Measurements from ENCODE around the gene DOCK8. TPM values are rescaled to one million over a fixed set of nuclear protein-coding genes. Genes with fewer than 3 reads are reported as not detected.

DOCK8 gene
- total RNA-seq, 1 experiment from 2014 or later = 15.2 TPM

GRCh38 chr9:304106-304505, 89.4 kb downstream of the DOCK8 start:
- DNase-seq = no peak
- Histone ChIP-seq H3K4me3 (ENCODE audit: low read depth, low read length) (no peak overlapping the region), H3K4me1 (no peaks in the 10 kb centered on the region), H3K27me3 (replicated peaks; ENCODE audit: control insufficient read depth, insufficient read depth, low read length) (no peaks in the 10 kb centered on the region), H3K9me3 (no peaks in the 10 kb centered on the region), H3K36me3 (ENCODE audit: control insufficient read depth, insufficient read depth, low read length) (no peaks in the 10 kb centered on the region)
- Mint-ChIP-seq H3K4me1 (ENCODE audit: low read depth, unreplicated experiment) (no peaks in the 10 kb centered on the region), H3K9me3 (ENCODE audit: unreplicated experiment) (no peaks in the 10 kb centered on the region), H3K36me3 (ENCODE audit: insufficient read depth, unreplicated experiment) (no peaks in the 10 kb centered on the region), H3K27ac (ENCODE audit: unreplicated experiment) (peak overlapping the region; percentile 21), H3K27me3 (ENCODE audit: insufficient read depth, unreplicated experiment) (no peaks in the 10 kb centered on the region), H3K4me3 (ENCODE audit: unreplicated experiment) (no peak overlapping the region)
- no TSS peak for BruUV-seq (replicated peaks)
- intact Hi-C loops (cut with micrococcal nuclease; ENCODE audit: unreplicated experiment) = no loop called here
- no peak for TF ChIP-seq CTCF (IDR thresholded peaks at IDR 0.05; ENCODE audit: insufficient read depth in 1 of 2, low read depth in 1 of 2, low read length in 1 of 2, severe bottlenecking in 1 of 2, unreplicated experiment in 1 of 2)
- ChIA-PET CTCF (no interaction called here), POLR2A (no interaction called here)

GRCh38 chr9:304519-305185, 90.0 kb downstream of the DOCK8 start:
- DNase-seq = no peak

GRCh38 chr9:306907-307306, 92.2 kb downstream of the DOCK8 start:
- H3K36me3 Mint-ChIP-seq (ENCODE audit: insufficient read depth, unreplicated experiment) = no peaks in the 10 kb centered on the region
- H3K27me3 Mint-ChIP-seq (ENCODE audit: insufficient read depth, unreplicated experiment) = no peaks in the 10 kb centered on the region
- Histone ChIP-seq H3K4me1 (no peaks in the 10 kb centered on the region), H3K9me3 (no peaks in the 10 kb centered on the region), H3K27me3 (replicated peaks; ENCODE audit: control insufficient read depth, insufficient read depth, low read length) (no peaks in the 10 kb centered on the region), H3K4me3 (ENCODE audit: low read depth, low read length) (no peak overlapping the region), H3K36me3 (ENCODE audit: control insufficient read depth, insufficient read depth, low read length) (no peaks in the 10 kb centered on the region)
- intact Hi-C loops (cut with micrococcal nuclease; ENCODE audit: unreplicated experiment) = no loop called here
- TF ChIP-seq CTCF (IDR thresholded peaks at IDR 0.05; ENCODE audit: insufficient read depth in 1 of 2, low read depth in 1 of 2, low read length in 1 of 2, severe bottlenecking in 1 of 2, unreplicated experiment in 1 of 2) = no peak
- H3K4me1 Mint-ChIP-seq (ENCODE audit: low read depth, unreplicated experiment) = no peaks in the 10 kb centered on the region
- H3K4me3 Mint-ChIP-seq (ENCODE audit: unreplicated experiment) = no peak overlapping the region
- ChIA-PET CTCF (no interaction called here), POLR2A (no interaction called here)
- H3K9me3 Mint-ChIP-seq (ENCODE audit: unreplicated experiment) = no peaks in the 10 kb centered on the region
- H3K27ac Mint-ChIP-seq (ENCODE audit: unreplicated experiment) = no peak overlapping the region
- no peak for DNase-seq
- no TSS peak for BruUV-seq (replicated peaks)

More at GRCh38 chr9:304519-305185, 90.0 kb downstream of the DOCK8 start:
- Mint-ChIP-seq H3K36me3 (ENCODE audit: insufficient read depth, unreplicated experiment) (no peaks in the 10 kb centered on the region), H3K4me1 (ENCODE audit: low read depth, unreplicated experiment) (no peaks in the 10 kb centered on the region), H3K27ac (ENCODE audit: unreplicated experiment) (peak overlapping the region; percentile 21), H3K9me3 (ENCODE audit: unreplicated experiment) (no peaks in the 10 kb centered on the region), H3K27me3 (ENCODE audit: insufficient read depth, unreplicated experiment) (no peaks in the 10 kb centered on the region), H3K4me3 (ENCODE audit: unreplicated experiment) (no peak overlapping the region)
- Histone ChIP-seq H3K27me3 (replicated peaks; ENCODE audit: control insufficient read depth, insufficient read depth, low read length) (no peaks in the 10 kb centered on the region), H3K4me3 (ENCODE audit: low read depth, low read length) (no peak overlapping the region), H3K36me3 (ENCODE audit: control insufficient read depth, insufficient read depth, low read length) (no peaks in the 10 kb centered on the region), H3K4me1 (no peaks in the 10 kb centered on the region), H3K9me3 (no peaks in the 10 kb centered on the region)
- intact Hi-C loops (cut with micrococcal nuclease; ENCODE audit: unreplicated experiment) = no loop called here
- TF ChIP-seq CTCF (IDR thresholded peaks at IDR 0.05; ENCODE audit: insufficient read depth in 1 of 2, low read depth in 1 of 2, low read length in 1 of 2, severe bottlenecking in 1 of 2, unreplicated experiment in 1 of 2) = no peak
- ChIA-PET CTCF (no interaction called here), POLR2A (no interaction called here)
- BruUV-seq (replicated peaks) = no TSS peak

Measured in Caco-2 (cell line).